Measurements from ENCODE around the gene KCNJ10. TPM values are rescaled to one million over a fixed set of nuclear protein-coding genes. Genes with fewer than 3 reads are reported as not detected.

KCNJ10 gene
- total and polyA plus RNA-seq, 2 of the 13 experiments (the other 11 are each of a cell fraction or from before 2014, with no cell fraction given), result 4.4 to 10.3 TPM

GRCh38 chr1:160101037-160101716 is 31.2 kb upstream of the KCNJ10 start (continued):
- TF ChIP-seq AFF4 (CRISPR knock-in tag; IDR thresholded peaks at IDR 0.05) (no peak), ZNF256 (CRISPR knock-in tag; conservative IDR thresholded peaks at IDR 0.05) (no peak), SOX5 (CRISPR knock-in tag; IDR thresholded peaks at IDR 0.05; ENCODE audit: borderline replicate concordance) (peak; percentile 37; the same call in 1 of the 2 replicates), KMT2B (CRISPR knock-in tag; IDR thresholded peaks at IDR 0.05) (no peak), ZNF354B (CRISPR knock-in tag; IDR thresholded peaks at IDR 0.05) (no peak), ZSCAN30 (CRISPR knock-in tag; IDR thresholded peaks at IDR 0.05) (no peak), ZBTB7A (CRISPR knock-in tag; IDR thresholded peaks at IDR 0.05) (no peak), PBX2 (CRISPR knock-in tag; IDR thresholded peaks at IDR 0.05) (no peak), DBP (CRISPR knock-in tag; IDR thresholded peaks at IDR 0.05; ENCODE audit: not compliant biosample characterization) (no peak), SPEN (CRISPR knock-in tag; IDR thresholded peaks at IDR 0.05; ENCODE audit: low read depth) (peak; percentile 62; the same call in 1 of the 2 replicates), MATR3 (CRISPR knock-in tag; IDR thresholded peaks at IDR 0.05) (no peak), MYC (CRISPR knock-in tag; IDR thresholded peaks at IDR 0.05; ENCODE audit: borderline replicate concordance) (peak; percentile 91), GFI1 (CRISPR knock-in tag; IDR thresholded peaks at IDR 0.05; ENCODE audit: borderline replicate concordance) (no peak), GLI4 (CRISPR knock-in tag; IDR thresholded peaks at IDR 0.05; ENCODE audit: borderline replicate concordance) (no peak)
- TF ChIP-seq, protein P1, sequence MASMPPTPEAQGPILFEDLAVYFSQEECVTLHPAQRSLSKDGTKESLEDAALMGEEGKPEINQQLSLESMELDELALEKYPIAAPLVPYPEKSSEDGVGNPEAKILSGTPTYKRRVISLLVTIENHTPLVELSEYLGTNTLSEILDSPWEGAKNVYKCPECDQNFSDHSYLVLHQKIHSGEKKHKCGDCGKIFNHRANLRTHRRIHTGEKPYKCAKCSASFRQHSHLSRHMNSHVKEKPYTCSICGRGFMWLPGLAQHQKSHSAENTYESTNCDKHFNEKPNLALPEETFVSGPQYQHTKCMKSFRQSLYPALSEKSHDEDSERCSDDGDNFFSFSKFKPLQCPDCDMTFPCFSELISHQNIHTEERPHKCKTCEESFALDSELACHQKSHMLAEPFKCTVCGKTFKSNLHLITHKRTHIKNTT (CRISPR knock-in tag; IDR thresholded peaks at IDR 0.05), result no peak
- TF ChIP-seq, protein P2, sequence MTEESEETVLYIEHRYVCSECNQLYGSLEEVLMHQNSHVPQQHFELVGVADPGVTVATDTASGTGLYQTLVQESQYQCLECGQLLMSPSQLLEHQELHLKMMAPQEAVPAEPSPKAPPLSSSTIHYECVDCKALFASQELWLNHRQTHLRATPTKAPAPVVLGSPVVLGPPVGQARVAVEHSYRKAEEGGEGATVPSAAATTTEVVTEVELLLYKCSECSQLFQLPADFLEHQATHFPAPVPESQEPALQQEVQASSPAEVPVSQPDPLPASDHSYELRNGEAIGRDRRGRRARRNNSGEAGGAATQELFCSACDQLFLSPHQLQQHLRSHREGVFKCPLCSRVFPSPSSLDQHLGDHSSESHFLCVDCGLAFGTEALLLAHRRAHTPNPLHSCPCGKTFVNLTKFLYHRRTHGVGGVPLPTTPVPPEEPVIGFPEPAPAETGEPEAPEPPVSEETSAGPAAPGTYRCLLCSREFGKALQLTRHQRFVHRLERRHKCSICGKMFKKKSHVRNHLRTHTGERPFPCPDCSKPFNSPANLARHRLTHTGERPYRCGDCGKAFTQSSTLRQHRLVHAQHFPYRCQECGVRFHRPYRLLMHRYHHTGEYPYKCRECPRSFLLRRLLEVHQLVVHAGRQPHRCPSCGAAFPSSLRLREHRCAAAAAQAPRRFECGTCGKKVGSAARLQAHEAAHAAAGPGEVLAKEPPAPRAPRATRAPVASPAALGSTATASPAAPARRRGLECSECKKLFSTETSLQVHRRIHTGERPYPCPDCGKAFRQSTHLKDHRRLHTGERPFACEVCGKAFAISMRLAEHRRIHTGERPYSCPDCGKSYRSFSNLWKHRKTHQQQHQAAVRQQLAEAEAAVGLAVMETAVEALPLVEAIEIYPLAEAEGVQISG (CRISPR knock-in tag; IDR thresholded peaks at IDR 0.05), result peak; percentile 45
- TF ChIP-seq, protein P3, sequence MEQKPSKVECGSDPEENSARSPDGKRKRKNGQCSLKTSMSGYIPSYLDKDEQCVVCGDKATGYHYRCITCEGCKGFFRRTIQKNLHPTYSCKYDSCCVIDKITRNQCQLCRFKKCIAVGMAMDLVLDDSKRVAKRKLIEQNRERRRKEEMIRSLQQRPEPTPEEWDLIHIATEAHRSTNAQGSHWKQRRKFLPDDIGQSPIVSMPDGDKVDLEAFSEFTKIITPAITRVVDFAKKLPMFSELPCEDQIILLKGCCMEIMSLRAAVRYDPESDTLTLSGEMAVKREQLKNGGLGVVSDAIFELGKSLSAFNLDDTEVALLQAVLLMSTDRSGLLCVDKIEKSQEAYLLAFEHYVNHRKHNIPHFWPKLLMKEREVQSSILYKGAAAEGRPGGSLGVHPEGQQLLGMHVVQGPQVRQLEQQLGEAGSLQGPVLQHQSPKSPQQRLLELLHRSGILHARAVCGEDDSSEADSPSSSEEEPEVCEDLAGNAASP (CRISPR knock-in tag; IDR thresholded peaks at IDR 0.05; ENCODE audit: borderline replicate concordance), result no peak

All from HepG2 (cell line).